ENCODE data around the gene JTB.
A peak's percentile ranks its signal among the peaks of the same experiment; 100 is the strongest.

The JTB gene

GRCh38 chr1:153962088-153963029 is 15.1 kb downstream of the JTB start:
- Histone ChIP-seq H3K4me2 (ENCODE audit: low read length) (peak overlapping the region; percentile 86), H3K9ac (ENCODE audit: low read length) (peak overlapping the region; percentile 66), H4K8ac (ENCODE audit: low read depth, low read length) (peak overlapping the region; percentile 83), H3K14ac (ENCODE audit: low read length) (peak overlapping the region; percentile 95), H3K4me1 (ENCODE audit: control insufficient read depth in 1 of 2, insufficient read depth in 2 of 2, low read length in 2 of 2) (peaks cover 11 to 13% of the 10 kb centered on the region in 2 experiments), H3K36me3 (ENCODE audit: control insufficient read depth in 1 of 2, insufficient read depth in 2 of 2, low read length in 2 of 2) (peaks cover 13 to 22% of the 10 kb centered on the region in 2 experiments), H3K9me3 (ENCODE audit: insufficient read depth, low read depth, low read length) (no peaks in the 10 kb centered on the region), H3K4ac (ENCODE audit: low read depth, low read length) (peak overlapping the region; percentile 97), H2BK5ac (ENCODE audit: low read depth, low read length, poor library complexity) (peak overlapping the region; percentile 43), H4K12ac (ENCODE audit: low read depth, low read length) (peak overlapping the region; percentile 47), H2AFZ (ENCODE audit: insufficient read depth, low read length, poor library complexity) (peak overlapping the region; percentile 23), H3K4me3 (ENCODE audit: low read depth, low read length) (peak overlapping the region; percentile 76), H2AK5ac (ENCODE audit: low read length) (peak overlapping the region; percentile 60), H3K79me2 (ENCODE audit: control insufficient read depth, insufficient read depth, low read length, poor library complexity) (peaks cover 27% of the 10 kb centered on the region), H3K18ac (ENCODE audit: low read length) (peak overlapping the region; percentile 94), H4K91ac (ENCODE audit: low read depth, low read length) (peak overlapping the region; percentile 86), H3K23ac (ENCODE audit: low read length) (no peak overlapping the region), H3K27me3 (ENCODE audit: insufficient read depth, low read length) (no peaks in the 10 kb centered on the region), H2BK120ac (ENCODE audit: insufficient read depth, low read length, poor library complexity) (peak overlapping the region; percentile 5), H3K79me1 (ENCODE audit: low read length) (peaks cover 32% of the 10 kb centered on the region), H3K27ac (ENCODE audit: low read depth, low read length) (peak overlapping the region; percentile 90), H2BK12ac (ENCODE audit: low read length) (no peak overlapping the region)
- peak; percentile 68 to 85 for DNase-seq
- no CpG with 5 or more reads among the region's 16 CpGs for WGBS (ENCODE audit: extremely low coverage, insufficient coverage, insufficient read length)

- H2BK120ac ChIP-seq (ENCODE audit: insufficient read depth, low read length, poor library complexity), result no peak overlapping the region
- H3K9me3 ChIP-seq (ENCODE audit: insufficient read depth, low read depth, low read length), result no peaks in the 10 kb centered on the region
- no peak overlapping the region for H2AK5ac ChIP-seq (ENCODE audit: low read length)
- no peak overlapping the region for H2BK5ac ChIP-seq (ENCODE audit: low read depth, low read length, poor library complexity)
- H3K9ac ChIP-seq (ENCODE audit: low read length), result peak overlapping the region; percentile 50
- peak overlapping the region; percentile 97 for H3K4ac ChIP-seq (ENCODE audit: low read depth, low read length)
- H3K14ac ChIP-seq (ENCODE audit: low read length), result peak overlapping the region; percentile 17
- no peak overlapping the region for H3K23ac ChIP-seq (ENCODE audit: low read length)
- no peak overlapping the region for H3K4me3 ChIP-seq (ENCODE audit: low read depth, low read length)
- no peak overlapping the region for H3K27ac ChIP-seq (ENCODE audit: low read depth, low read length)
- H4K8ac ChIP-seq (ENCODE audit: low read depth, low read length), result no peak overlapping the region
- WGBS (ENCODE audit: extremely low coverage, insufficient coverage, insufficient read length), result no CpG with 5 or more reads among the region's 4 CpGs
- H2BK12ac ChIP-seq (ENCODE audit: low read length), result no peak overlapping the region
- H4K12ac ChIP-seq (ENCODE audit: low read depth, low read length), result no peak overlapping the region
- H3K18ac ChIP-seq (ENCODE audit: low read length), result no peak overlapping the region
- H3K79me2 ChIP-seq (ENCODE audit: control insufficient read depth, insufficient read depth, low read length, poor library complexity), result peaks cover 31% of the 10 kb centered on the region
- H3K27me3 ChIP-seq (ENCODE audit: insufficient read depth, low read length), result no peaks in the 10 kb centered on the region
- H3K4me2 ChIP-seq (ENCODE audit: low read length), result peak overlapping the region; percentile 86
- no peak overlapping the region for H2AFZ ChIP-seq (ENCODE audit: insufficient read depth, low read length, poor library complexity)
- H3K79me1 ChIP-seq (ENCODE audit: low read length), result peaks cover 28% of the 10 kb centered on the region
- H3K36me3 ChIP-seq (ENCODE audit: control insufficient read depth in 1 of 2, insufficient read depth in 2 of 2, low read length in 2 of 2), result peaks cover 13 to 22% of the 10 kb centered on the region in 2 experiments
- H4K91ac ChIP-seq (ENCODE audit: low read depth, low read length), result no peak overlapping the region
- no peak for DNase-seq
- H3K4me1 ChIP-seq (ENCODE audit: control insufficient read depth in 1 of 2, insufficient read depth in 2 of 2, low read length in 2 of 2), result peaks cover 15 to 19% of the 10 kb centered on the region in 2 experiments
Measured at GRCh38 chr1:153961421-153961820, 16.1 kb downstream of the JTB start.

DNA sequence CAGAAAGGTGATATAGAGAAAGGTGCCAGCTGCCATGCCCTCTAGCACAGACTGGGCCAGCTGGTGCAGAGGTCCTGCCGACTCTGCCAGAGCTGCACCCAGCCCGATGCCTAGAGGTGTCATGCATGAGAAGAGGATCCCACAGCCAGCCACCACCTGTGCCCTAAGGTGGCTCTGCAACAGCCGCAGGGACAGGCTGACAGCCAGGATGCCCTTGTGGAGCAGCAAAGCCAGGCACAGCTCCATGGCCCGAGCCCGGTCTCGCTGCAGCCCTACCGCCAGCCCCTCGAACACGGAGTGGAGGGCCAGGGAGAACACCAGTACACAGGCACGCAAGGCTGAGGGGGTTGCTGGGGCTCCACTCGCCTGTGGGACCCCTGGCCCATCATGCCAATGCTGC is 17.3 kb downstream of the JTB start:
- no peak for DNase-seq
- Histone ChIP-seq H4K91ac (ENCODE audit: low read depth, low read length) (no peak overlapping the region), H3K79me2 (ENCODE audit: control insufficient read depth, insufficient read depth, low read length, poor library complexity) (peaks cover 33% of the 10 kb centered on the region), H3K9me3 (ENCODE audit: insufficient read depth, low read depth, low read length) (no peaks in the 10 kb centered on the region), H3K36me3 (ENCODE audit: control insufficient read depth in 1 of 2, insufficient read depth in 2 of 2, low read length in 2 of 2) (peaks cover 13 to 22% of the 10 kb centered on the region in 2 experiments), H3K18ac (ENCODE audit: low read length) (no peak overlapping the region), H3K4me1 (ENCODE audit: control insufficient read depth in 1 of 2, insufficient read depth in 2 of 2, low read length in 2 of 2) (peaks cover 15 to 17% of the 10 kb centered on the region in 2 experiments), H3K14ac (ENCODE audit: low read length) (no peak overlapping the region), H3K4ac (ENCODE audit: low read depth, low read length) (no peak overlapping the region), H2BK120ac (ENCODE audit: insufficient read depth, low read length, poor library complexity) (no peak overlapping the region), H2AFZ (ENCODE audit: insufficient read depth, low read length, poor library complexity) (no peak overlapping the region), H3K9ac (ENCODE audit: low read length) (no peak overlapping the region), H3K27me3 (ENCODE audit: insufficient read depth, low read length) (no peaks in the 10 kb centered on the region), H3K4me2 (ENCODE audit: low read length) (no peak overlapping the region), H3K4me3 (ENCODE audit: low read depth, low read length) (no peak overlapping the region), H2BK5ac (ENCODE audit: low read depth, low read length, poor library complexity) (no peak overlapping the region), H3K23ac (ENCODE audit: low read length) (no peak overlapping the region), H4K12ac (ENCODE audit: low read depth, low read length) (no peak overlapping the region), H2AK5ac (ENCODE audit: low read length) (no peak overlapping the region), H3K27ac (ENCODE audit: low read depth, low read length) (no peak overlapping the region), H3K79me1 (ENCODE audit: low read length) (peaks cover 28% of the 10 kb centered on the region), H2BK12ac (ENCODE audit: low read length) (no peak overlapping the region), H4K8ac (ENCODE audit: low read depth, low read length) (no peak overlapping the region)
- WGBS (ENCODE audit: extremely low coverage, insufficient coverage, insufficient read length), result no CpG with 5 or more reads among the region's 11 CpGs

DNA sequence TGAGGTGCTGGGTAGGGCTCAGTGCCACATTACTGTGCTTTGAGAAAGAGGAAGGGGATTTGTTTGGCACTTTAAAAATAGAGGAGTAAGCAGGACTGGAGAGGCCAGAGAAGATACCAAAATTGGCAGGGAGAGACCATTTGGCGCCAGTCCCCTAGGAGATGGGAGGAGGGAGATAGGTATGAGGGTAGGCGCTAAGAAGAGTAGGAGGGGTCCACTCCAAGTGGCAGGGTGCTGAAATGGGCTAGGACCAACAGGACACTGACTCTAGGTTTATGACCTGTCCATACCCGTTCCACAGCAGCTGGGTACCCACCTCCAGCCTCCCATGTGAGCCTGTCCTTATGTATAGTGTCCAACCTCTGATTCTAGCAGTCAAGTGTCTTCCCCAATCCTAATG is 18.0 kb downstream of the JTB start:
- no peak overlapping the region for H3K14ac ChIP-seq (ENCODE audit: low read length)

More for the DNA sequence above, 18.0 kb downstream of the JTB start:
- no peak overlapping the region for H4K91ac ChIP-seq (ENCODE audit: low read depth, low read length)
- H3K9me3 ChIP-seq (ENCODE audit: insufficient read depth, low read depth, low read length), result no peaks in the 10 kb centered on the region
- no peak overlapping the region for H2AK5ac ChIP-seq (ENCODE audit: low read length)
- no peak overlapping the region for H3K23ac ChIP-seq (ENCODE audit: low read length)
- no peaks in the 10 kb centered on the region for H3K27me3 ChIP-seq (ENCODE audit: insufficient read depth, low read length)
- peaks cover 19 to 28% of the 10 kb centered on the region in 2 experiments for H3K36me3 ChIP-seq (ENCODE audit: control insufficient read depth in 1 of 2, insufficient read depth in 2 of 2, low read length in 2 of 2)
- H3K4me2 ChIP-seq (ENCODE audit: low read length), result no peak overlapping the region
- no peak overlapping the region for H4K8ac ChIP-seq (ENCODE audit: low read depth, low read length)
- H2BK12ac ChIP-seq (ENCODE audit: low read length), result no peak overlapping the region
- H2BK5ac ChIP-seq (ENCODE audit: low read depth, low read length, poor library complexity), result no peak overlapping the region
- H3K4me1 ChIP-seq (ENCODE audit: control insufficient read depth in 1 of 2, insufficient read depth in 2 of 2, low read length in 2 of 2), result peaks cover 15 to 17% of the 10 kb centered on the region in 2 experiments
- no peak overlapping the region for H4K12ac ChIP-seq (ENCODE audit: low read depth, low read length)
- DNase-seq, result no peak
- no peak overlapping the region for H3K27ac ChIP-seq (ENCODE audit: low read depth, low read length)
- H2BK120ac ChIP-seq (ENCODE audit: insufficient read depth, low read length, poor library complexity), result no peak overlapping the region
- no peak overlapping the region for H2AFZ ChIP-seq (ENCODE audit: insufficient read depth, low read length, poor library complexity)
- H3K18ac ChIP-seq (ENCODE audit: low read length), result no peak overlapping the region
- H3K79me1 ChIP-seq (ENCODE audit: low read length), result peaks cover 28% of the 10 kb centered on the region
- H3K4ac ChIP-seq (ENCODE audit: low read depth, low read length), result no peak overlapping the region
- WGBS (ENCODE audit: extremely low coverage, insufficient coverage, insufficient read length), result no CpG with 5 or more reads among the region's 3 CpGs
- H3K79me2 ChIP-seq (ENCODE audit: control insufficient read depth, insufficient read depth, low read length, poor library complexity), result peaks cover 33% of the 10 kb centered on the region
- no peak overlapping the region for H3K4me3 ChIP-seq (ENCODE audit: low read depth, low read length)
- H3K9ac ChIP-seq (ENCODE audit: low read length), result no peak overlapping the region

Measured in trophoblast cell (in vitro differentiated cells and primary cell).